Calu3 (cell line): ENCODE data around the gene HSPG2. TPM values are rescaled to one million over a fixed set of nuclear protein-coding genes. Genes with fewer than 3 reads are reported as not detected.

Experiments used
- BruUV-seq: library from RNA; stranded (reverse); fragments of 400-500 nt; replicated peaks from 2 replicates; lab custom pipeline; 2021; lab: Mats Ljungman, UMichigan
- CTCF ChIA-PET: fragments of 300-600 bp; sonication (Branson Sonifier 250); formaldehyde crosslinking; loops from one replicate; lab custom pipeline; 2022; ENCODE audit warnings: antibody characterized with exemption; lab: Charles Lee
- DNase-seq: peaks from one replicate; pipeline ENCODE4 v3.0.0; 2022
- H3K27ac Mint-ChIP-seq: one replicate; pipeline ENCODE4 v1.8.0; 2022; ENCODE audit warnings: mixed read lengths; ENCODE audit not compliant: unreplicated experiment
- H3K27me3 Mint-ChIP-seq: one replicate; pipeline ENCODE4 v1.8.0; 2022; ENCODE audit warnings: mixed read lengths; ENCODE audit not compliant: unreplicated experiment
- H3K36me3 Mint-ChIP-seq: one replicate; pipeline ENCODE4 v1.8.0; 2022; ENCODE audit warnings: mild to moderate bottlenecking, moderate library complexity, mixed read lengths; ENCODE audit not compliant: insufficient read depth, unreplicated experiment
- H3K4me1 Mint-ChIP-seq: one replicate; pipeline ENCODE4 v1.8.0; 2022; ENCODE audit warnings: mild to moderate bottlenecking, low read depth, mixed read lengths; ENCODE audit not compliant: unreplicated experiment
- H3K4me3 Mint-ChIP-seq: one replicate; pipeline ENCODE4 v1.8.0; 2022; ENCODE audit warnings: mild to moderate bottlenecking, low read depth, moderate library complexity, mixed read lengths; ENCODE audit not compliant: unreplicated experiment
- H3K9me3 Mint-ChIP-seq: one replicate; pipeline ENCODE4 v1.8.0; 2022; ENCODE audit warnings: low read depth, mixed read lengths; ENCODE audit not compliant: unreplicated experiment
- CTCF ChIP-seq: fragments of 200-600 bp; IDR thresholded peaks from one replicate; pipeline ENCODE4 v1.8.0; 2022; ENCODE audit warnings: antibody characterized with exemption; ENCODE audit not compliant: unreplicated experiment
- intact Hi-C: fragments of 100-400 bp; cut with micrococcal nuclease; formaldehyde crosslinking; loops from one replicate; pipeline ENCODE4 v1.10.0; 2022; ENCODE audit not compliant: unreplicated experiment
- total RNA-seq: library from RNA; stranded (reverse); gene quantifications from 2 replicates; pipeline ENCODE4 v1.2.3, GENCODE V29; 2022

HSPG2 gene
- total RNA-seq, 1 experiment from 2014 or later, result 397 TPM

DNA sequence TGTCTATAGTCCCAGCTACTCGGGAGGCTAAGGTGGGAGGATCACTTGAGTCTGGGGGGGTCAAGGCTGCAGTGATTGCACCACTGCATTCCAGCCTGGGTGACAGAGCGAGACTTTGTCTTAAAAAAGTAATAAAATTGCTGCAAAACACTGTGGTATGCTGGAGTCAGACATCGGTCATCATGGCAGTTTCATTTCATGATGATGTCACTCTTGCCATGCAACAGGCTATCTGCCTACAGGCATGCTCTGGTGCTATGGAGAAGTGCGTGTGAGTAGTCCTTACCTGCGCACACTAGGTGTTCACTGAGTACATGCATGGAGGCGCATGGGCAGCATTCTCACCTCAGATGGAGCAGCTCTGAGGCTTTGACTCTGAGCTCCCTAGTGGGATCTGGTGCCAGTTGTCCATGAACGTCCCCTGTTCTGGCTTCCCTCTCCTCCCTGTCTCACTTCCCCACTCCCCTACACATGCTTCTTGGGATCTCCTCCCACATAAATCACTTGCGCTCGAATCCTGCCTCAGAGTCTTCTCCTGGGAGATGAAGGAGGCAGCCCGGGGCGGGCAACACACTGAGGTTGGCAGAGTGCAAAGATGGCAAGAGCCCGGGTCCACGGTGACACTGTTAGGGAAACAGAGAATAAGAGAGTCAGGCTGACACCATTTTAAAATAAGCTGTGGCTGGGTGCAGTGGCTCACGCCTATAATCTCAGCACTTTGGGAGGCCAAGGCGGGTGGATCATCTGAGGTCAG, 29.3 kb upstream of the HSPG2 start:
- Mint-ChIP-seq H3K36me3 (no peaks in the 10 kb centered on the region), H3K9me3 (no peaks in the 10 kb centered on the region), H3K27me3 (no peaks in the 10 kb centered on the region), H3K4me3 (no peak overlapping the region), H3K4me1 (peaks cover 38% of the 10 kb centered on the region), H3K27ac (no peak overlapping the region)
- BruUV-seq, result no TSS peak
- DNase-seq, result no peak
- no peak for TF ChIP-seq CTCF
- intact Hi-C loops, result no loop called here
- CTCF ChIA-PET, result no interaction called here

- peak overlapping the region; percentile 64 for H3K27ac Mint-ChIP-seq
- TF ChIP-seq CTCF, result peak; percentile 79
- no peaks in the 10 kb centered on the region for H3K36me3 Mint-ChIP-seq
- intact Hi-C loops, result no loop called here
- peak; percentile 81 for DNase-seq
- no peaks in the 10 kb centered on the region for H3K27me3 Mint-ChIP-seq
- CTCF ChIA-PET, result no interaction called here
- H3K4me1 Mint-ChIP-seq, result peaks cover 24% of the 10 kb centered on the region
- no peak overlapping the region for H3K4me3 Mint-ChIP-seq
- BruUV-seq, result no TSS peak
- no peaks in the 10 kb centered on the region for H3K9me3 Mint-ChIP-seq
These were observed 26.5 kb upstream of the HSPG2 start for GRCh38 chr1:21963477-21964217.

- no TSS peak for BruUV-seq
- DNase-seq, result no peak
- no peaks in the 10 kb centered on the region for H3K9me3 Mint-ChIP-seq
- peaks cover 16% of the 10 kb centered on the region for H3K36me3 Mint-ChIP-seq
- CTCF ChIA-PET, result no interaction called here
- H3K27ac Mint-ChIP-seq, result no peak overlapping the region
- H3K4me1 Mint-ChIP-seq, result peaks cover 36% of the 10 kb centered on the region
- intact Hi-C loops, result no loop called here
- no peak overlapping the region for H3K4me3 Mint-ChIP-seq
- no peaks in the 10 kb centered on the region for H3K27me3 Mint-ChIP-seq
- no peak for TF ChIP-seq CTCF
These were observed 24.7 kb upstream of the HSPG2 start for GRCh38 chr1:21961799-21962198.

DNA sequence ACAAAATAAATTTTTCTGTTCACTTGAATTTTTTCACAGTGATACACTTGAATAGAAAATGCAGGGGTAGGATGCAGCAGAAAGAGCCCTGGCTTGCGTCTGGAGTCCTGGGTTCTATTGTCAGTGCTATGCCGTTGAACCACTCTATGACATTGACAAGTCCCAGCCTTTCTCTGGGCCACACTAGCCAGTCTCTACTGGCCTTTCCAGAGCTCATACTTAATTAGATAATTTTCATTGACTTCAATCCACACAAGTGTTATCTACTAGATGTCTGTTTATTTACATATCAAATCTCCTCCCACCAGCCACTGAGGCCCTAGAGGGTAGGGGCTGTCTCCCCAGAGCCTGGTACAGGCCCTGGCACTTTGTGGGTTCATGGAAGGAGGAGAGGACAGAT, 24.2 kb upstream of the HSPG2 start:
- H3K27ac Mint-ChIP-seq, result no peak overlapping the region
- no peaks in the 10 kb centered on the region for H3K9me3 Mint-ChIP-seq
- no peak for DNase-seq
- peaks cover 20% of the 10 kb centered on the region for H3K36me3 Mint-ChIP-seq
- H3K4me1 Mint-ChIP-seq, result peaks cover 41% of the 10 kb centered on the region
- CTCF ChIA-PET, result no interaction called here
- no TSS peak for BruUV-seq
- intact Hi-C loops, result no loop called here
- TF ChIP-seq CTCF, result no peak
- no peaks in the 10 kb centered on the region for H3K27me3 Mint-ChIP-seq
- H3K4me3 Mint-ChIP-seq, result no peak overlapping the region
